IMR-90 (cell line): ENCODE measurements around the gene MAPKAP1. TPM values are rescaled to one million over a fixed set of nuclear protein-coding genes. Genes with fewer than 3 reads are reported as not detected.

Experiments
- ATAC-seq: fragments of 200-7000 bp; cut with Tn5 transposase; 2 replicates; pipeline ENCODE4 v1.9.1; 2020; ENCODE audit warnings: low read depth, mild to moderate bottlenecking, moderate library complexity
- BruUV-seq: library from RNA; stranded (reverse); fragments of 400-500 nt; replicated peaks from 2 replicates; lab custom pipeline; 2021; lab: Mats Ljungman, UMichigan
- CTCF ChIA-PET: fragments of 300-600 bp; formaldehyde crosslinking; extraction: SDS; loops from one replicate; lab custom pipeline; 2021; ENCODE audit warnings: antibody characterized with exemption; lab: Yijun Ruan, JAX
- POLR2A ChIA-PET: fragments of 300-600 bp; sonication (Branson Sonifier 250); formaldehyde crosslinking; loops from one replicate; lab custom pipeline; 2022; ENCODE audit warnings: antibody characterized with exemption; ENCODE audit not compliant: unreplicated experiment; lab: Charles Lee
- DNase-seq: peaks from one replicate; pipeline ENCODE4 v3.0.0; 2013
- H2AFZ ChIP-seq: replicated peaks from 2 replicates; pipeline ENCODE3; 2013; ENCODE audit warnings: low read length, mild to moderate bottlenecking; ENCODE audit not compliant: poor library complexity
- H2AK5ac ChIP-seq: 2 replicates; pipeline ENCODE4 v1.6.1; 2013; ENCODE audit warnings: low read depth, low read length, inconsistent platforms
- H2AK9ac ChIP-seq: replicated peaks from 2 replicates; pipeline ENCODE3; 2013; ENCODE audit warnings: mild to moderate bottlenecking, low read depth, low read length, moderate library complexity; ENCODE audit not compliant: poor library complexity
- H2BK120ac ChIP-seq: 2 replicates; pipeline ENCODE4 v1.6.1; 2013; ENCODE audit warnings: low read depth, low read length, inconsistent platforms
- H2BK15ac ChIP-seq: 3 replicates; pipeline ENCODE4 v1.6.1; 2013; ENCODE audit warnings: low read depth, low read length, inconsistent platforms
- H2BK20ac ChIP-seq: 2 replicates; pipeline ENCODE4 v1.6.1; 2013; ENCODE audit warnings: low read depth, mild to moderate bottlenecking, inconsistent platforms, low read length, moderate library complexity
- H2BK5ac ChIP-seq: 2 replicates; pipeline ENCODE4 v1.6.1; 2013; ENCODE audit warnings: mild to moderate bottlenecking, low read depth, low read length, inconsistent platforms; ENCODE audit not compliant: poor library complexity, severe bottlenecking
- H3K14ac ChIP-seq: replicated peaks from 2 replicates; pipeline ENCODE4 v1.6.1; 2013; ENCODE audit warnings: low read depth, low read length, inconsistent platforms
- H3K18ac ChIP-seq: 2 replicates; pipeline ENCODE4 v1.6.1; 2013; ENCODE audit warnings: low read depth, low read length, control low read depth
- H3K23ac ChIP-seq: 2 replicates; pipeline ENCODE4 v1.6.1; 2013; ENCODE audit warnings: low read depth, low read length, inconsistent platforms
- H3K27ac ChIP-seq: 2 replicates; pipeline ENCODE4 v1.5.1; 2013; ENCODE audit warnings: mild to moderate bottlenecking, control low read depth, low read length; ENCODE audit not compliant: insufficient read depth
- H3K27me3 ChIP-seq: 2 replicates; pipeline ENCODE4 v1.6.1; 2013; ENCODE audit warnings: low read length; ENCODE audit not compliant: control insufficient read depth, insufficient read depth
- H3K36me3 ChIP-seq: 2 replicates; pipeline ENCODE4 v1.6.1; 2013; ENCODE audit warnings: low read length, mixed read lengths; ENCODE audit not compliant: control insufficient read depth, insufficient read depth
- H3K4ac ChIP-seq: 2 replicates; pipeline ENCODE4 v1.6.1; 2013; ENCODE audit warnings: low read depth, low read length, inconsistent platforms
- H3K4me1 ChIP-seq: 2 replicates; pipeline ENCODE4 v1.6.1; 2013; ENCODE audit warnings: low read length, mixed read lengths; ENCODE audit not compliant: control insufficient read depth, insufficient read depth
- H3K4me2 ChIP-seq: 2 replicates; pipeline ENCODE4 v1.6.1; 2013; ENCODE audit warnings: low read depth, mild to moderate bottlenecking, control low read depth, low read length, moderate library complexity
- H3K4me3 ChIP-seq: 2 replicates; pipeline ENCODE4 v1.5.1; 2013; ENCODE audit warnings: low read depth, mild to moderate bottlenecking, control low read depth, low read length, moderate library complexity; ENCODE audit not compliant: insufficient read depth
- H3K56ac ChIP-seq: 2 replicates; pipeline ENCODE4 v1.6.1; 2013; ENCODE audit warnings: low read length, inconsistent platforms; ENCODE audit not compliant: insufficient read depth; ENCODE audit errors: extremely low read depth
- H3K79me1 ChIP-seq, 2 experiments: 2 replicates each; pipeline ENCODE4 v1.6.1; 2013; ENCODE audit warnings: low read length in 2 of 2, inconsistent platforms in 1 of 2, low read depth in 1 of 2
- H3K9ac ChIP-seq: 2 replicates; pipeline ENCODE4 v1.6.1; 2013; ENCODE audit warnings: low read depth, low read length, control low read depth
- H3K9me1 ChIP-seq: 2 replicates; pipeline ENCODE4 v1.6.1; 2013; ENCODE audit warnings: low read length, inconsistent platforms; ENCODE audit not compliant: insufficient read depth
- H3K9me3 ChIP-seq: 2 replicates; pipeline ENCODE4 v1.6.1; 2013; ENCODE audit warnings: low read length; ENCODE audit not compliant: control insufficient read depth, insufficient read depth
- H4K20me1 ChIP-seq: 2 replicates; pipeline ENCODE4 v1.6.1; 2013; ENCODE audit warnings: low read length, inconsistent platforms; ENCODE audit not compliant: insufficient read depth
- H4K5ac ChIP-seq: 2 replicates; pipeline ENCODE4 v1.6.1; 2013; ENCODE audit warnings: mild to moderate bottlenecking, low read depth, low read length, control low read depth
- H4K8ac ChIP-seq, 2 experiments: 2 replicates each; pipeline ENCODE4 v1.6.1; 2013; ENCODE audit warnings: low read depth in 2 of 2, low read length in 2 of 2, control low read depth in 1 of 2, inconsistent platforms in 1 of 2
- H4K91ac ChIP-seq: 2 replicates; pipeline ENCODE4 v1.6.1; 2013; ENCODE audit warnings: low read depth, low read length, inconsistent platforms; ENCODE audit not compliant: insufficient read depth
- BHLHE40 ChIP-seq: fragments of 150-350 bp; IDR thresholded peaks from 2 replicates; pipeline ENCODE4 v1.6.1; 2016; ENCODE audit warnings: mild to moderate bottlenecking, low read depth, low read length
- CEBPB ChIP-seq: IDR thresholded peaks from 2 replicates; pipeline ENCODE4 v1.6.1; 2012; ENCODE audit warnings: low read depth, low read length, improper control_type of control experiment
- CHD1 ChIP-seq: IDR thresholded peaks from 2 replicates; pipeline ENCODE4 v1.6.1; 2012; ENCODE audit warnings: low read depth, low read length, improper control_type of control experiment
- CTCF ChIP-seq: conservative IDR thresholded peaks from 2 replicates; pipeline ENCODE4 v1.5.1; 2012; ENCODE audit warnings: mild to moderate bottlenecking, low read depth, low read length, improper control_type of control experiment
- FOS ChIP-seq: fragments of 150-350 bp; IDR thresholded peaks from 2 replicates; pipeline ENCODE4 v1.6.1; 2016; ENCODE audit warnings: low read depth, low read length
- MAFK ChIP-seq: IDR thresholded peaks from 2 replicates; pipeline ENCODE4 v1.6.1; 2012; ENCODE audit warnings: low read depth, low read length, improper control_type of control experiment
- NFE2L2 ChIP-seq: fragments of 150-350 bp; IDR thresholded peaks from 2 replicates; pipeline ENCODE4 v1.6.1; 2016; ENCODE audit warnings: low read depth, mild to moderate bottlenecking, low read length
- POLR2A ChIP-seq: IDR thresholded peaks from 2 replicates; pipeline ENCODE4 v1.6.1; 2012; ENCODE audit warnings: mild to moderate bottlenecking, low read depth, low read length
- RAD21 ChIP-seq: IDR thresholded peaks from 2 replicates; pipeline ENCODE4 v1.6.1; 2012; ENCODE audit warnings: low read length, improper control_type of control experiment
- SMC3 ChIP-seq: fragments of 150-350 bp; IDR thresholded peaks from 2 replicates; pipeline ENCODE4 v1.6.1; 2016; ENCODE audit warnings: low read depth, mild to moderate bottlenecking, antibody characterized with exemption, low read length, moderate library complexity
- WGBS, 2 experiments: methylation state at CpG; one replicate each; pipeline versions ENCODE4 v1.1.5 to v1.1.7; 2013; ENCODE audit warnings: missing lambda C conversion rate in 2 of 2; ENCODE audit not compliant: insufficient read length in 1 of 2; ENCODE audit errors: extremely low coverage in 2 of 2; 5-methylcytosine and 5-hydroxymethylcytosine counted together
- dilution Hi-C: fragments of 300-500 bp; cut with HindIII; formaldehyde crosslinking; loops from one replicate; pipeline ENCODE4 v1.14.3; 2018; ENCODE audit warnings: low sequenced_read_pairs; ENCODE audit not compliant: unreplicated experiment
- in situ Hi-C: fragments of 300-500 bp; cut with MboI; formaldehyde crosslinking; loops from 3 replicates; pipeline ENCODE4 v1.14.3; 2019; ENCODE audit warnings: low sequenced_read_pairs, inconsistent platforms, mixed read lengths
- intact Hi-C: fragments of 100-400 bp; cut with micrococcal nuclease; formaldehyde crosslinking; loops from 2 replicates; pipeline ENCODE4 v1.10.0; 2022
- polyA plus RNA-seq, 3 experiments: library from polyadenylated mRNA; depleted of rRNA; stranded (reverse); fragments of >200 nt; gene quantifications; 2 replicates each; pipeline ENCODE4 v1.2.3, GENCODE V29; 2012; ENCODE audit warnings: low replicate concordance in 1 of 3
- total RNA-seq: library from RNA; depleted of rRNA; stranded (reverse); fragments of >200 nt; gene quantifications from 2 replicates; pipeline ENCODE4 v1.2.3, GENCODE V29; 2012

MAPKAP1 gene
- total and polyA plus RNA-seq, 2 of the 4 experiments (the other 2 are of a cell fraction): 87.2 to 158 TPM

- dilution Hi-C loops (no loop called here), in situ Hi-C loops (no loop called here), intact Hi-C loops (no loop called here)
- H4K5ac ChIP-seq: no peak overlapping the region
- H3K23ac ChIP-seq: no peak overlapping the region
- no peak overlapping the region for H3K4me2 ChIP-seq
- no peaks in the 10 kb centered on the region for H3K79me1 ChIP-seq
- no peak overlapping the region for H2BK20ac ChIP-seq
- no peaks in the 10 kb centered on the region for H3K9me1 ChIP-seq
- no peak for TF ChIP-seq RAD21
- TF ChIP-seq POLR2A: no peak
- no peak for TF ChIP-seq NFE2L2
- TF ChIP-seq SMC3: no peak
- TF ChIP-seq FOS: no peak
- no peak for TF ChIP-seq CTCF
- no peak for TF ChIP-seq CHD1
- TF ChIP-seq BHLHE40: no peak
- TF ChIP-seq CEBPB: no peak
- no peak for TF ChIP-seq MAFK
- H2BK5ac ChIP-seq: no peak overlapping the region
- no peak overlapping the region for H4K91ac ChIP-seq
- no peak overlapping the region for H3K14ac ChIP-seq
- H4K20me1 ChIP-seq: no peaks in the 10 kb centered on the region
- H2AK9ac ChIP-seq: no peak overlapping the region
- no peak overlapping the region for H3K4me3 ChIP-seq
- no peak overlapping the region for H2AFZ ChIP-seq
- H3K36me3 ChIP-seq: peaks cover 10% of the 10 kb centered on the region; the same call in 1 of the 2 replicates
- DNase-seq: no peak
- WGBS, 2 experiments: 100% methylated on average over 7 of the region's 16 CpGs; no CpG with 5 or more reads in 1 of the 2 experiments
- no peaks in the 10 kb centered on the region for H3K27me3 ChIP-seq
- H2AK5ac ChIP-seq: no peak overlapping the region
- H3K56ac ChIP-seq: no peak overlapping the region
- H3K9me3 ChIP-seq: no peaks in the 10 kb centered on the region
- H3K18ac ChIP-seq: no peak overlapping the region
- H3K4ac ChIP-seq: no peak overlapping the region
- CTCF ChIA-PET: interaction anchor here (0.6 kb wide), 1 partner anchor 386 kb away, joined by 3 read pairs; no protein-coding TSS in a partner anchor
- no peak overlapping the region for H3K9ac ChIP-seq
- no peaks in the 10 kb centered on the region for H3K4me1 ChIP-seq
- no peak overlapping the region for H2BK15ac ChIP-seq
- no TSS peak for BruUV-seq
- H2BK120ac ChIP-seq: no peak overlapping the region
- H3K27ac ChIP-seq: no peak overlapping the region
- H4K8ac ChIP-seq: no peak overlapping the region
- ATAC-seq: 0 out of 2 replicates have a peak, but pooled peaks have one; percentile 34
- POLR2A ChIA-PET: no interaction called here
Observed at GRCh38 chr9:125435776-125436612, 271.0 kb downstream of the MAPKAP1 start.
